GM13977 (cell line): Measurements from ENCODE around the gene WARS2.
"Not testable (repeated sequence)": the region's sequence is repeated elsewhere in the genome, so short reads cannot be mapped to it uniquely, and the experiment has no call there.

Experiments used
- DNase-seq: peaks from one replicate; pipeline ENCODE4 v3.0.0; 2012; ENCODE audit warnings: low spot score
- CTCF ChIP-seq: IDR thresholded peaks from 2 replicates; pipeline ENCODE4 v1.5.1; 2012; ENCODE audit warnings: mild to moderate bottlenecking, control low read depth; ENCODE audit not compliant: insufficient read depth; ENCODE audit errors: extremely low read depth, missing control alignments
- in situ Hi-C: fragments of 300-500 bp; cut with MboI; formaldehyde crosslinking; loops from one replicate; pipeline ENCODE4 v1.12.0; 2022; ENCODE audit warnings: low sequenced_read_pairs, low pct_unique_long_range_greater_than_20kb, mixed read lengths, inconsistent platforms; ENCODE audit not compliant: unreplicated experiment

The WARS2 gene

GRCh38 chr1:119139857-119140176 is 636 bp downstream of the WARS2 start:
- TF ChIP-seq CTCF = no peak
- no peak for DNase-seq
- in situ Hi-C loops = no loop called here

DNA sequence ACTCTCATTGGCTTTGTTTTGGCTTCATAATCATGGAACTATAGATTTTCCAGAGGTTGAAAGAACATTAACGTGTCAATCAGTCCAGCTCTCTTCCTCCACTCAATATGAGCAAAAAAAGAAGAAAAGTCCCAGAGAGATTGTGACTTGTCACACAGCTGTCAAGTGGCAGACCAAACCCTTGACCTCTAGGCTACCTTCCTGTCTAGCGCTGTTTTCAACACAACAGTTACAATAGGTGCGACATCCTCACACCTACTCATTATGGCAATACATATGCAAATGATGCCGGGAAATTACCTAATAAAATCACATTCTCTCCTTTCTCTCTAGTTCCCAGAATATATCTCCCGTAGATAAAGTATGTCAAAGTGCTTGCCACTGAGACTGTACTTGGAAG is 1.1 kb downstream of the WARS2 start:
- in situ Hi-C loops = no loop called here
- DNase-seq = no peak
- no peak for TF ChIP-seq CTCF

DNA sequence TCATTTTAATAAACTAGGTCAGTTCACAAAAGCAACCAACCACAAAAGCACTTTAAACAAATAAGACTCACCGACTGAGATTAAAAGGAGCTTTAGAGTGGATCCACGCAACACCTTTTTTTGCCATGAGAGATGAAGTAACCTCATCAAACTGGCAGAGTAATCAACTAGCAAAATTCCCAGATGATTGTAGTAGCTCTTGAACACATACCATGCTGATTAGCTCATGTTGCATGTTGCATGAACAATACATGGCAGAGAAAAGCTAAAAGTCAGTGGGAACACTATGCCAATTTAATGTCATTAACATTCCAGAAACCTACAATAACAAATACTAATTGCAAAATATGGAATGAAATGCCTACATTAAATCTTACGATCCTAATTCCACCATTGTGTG is 4.1 kb downstream of the WARS2 start:
- no peak for TF ChIP-seq CTCF
- no peak for DNase-seq
- in situ Hi-C loops = no loop called here

- TF ChIP-seq CTCF = no peak
- DNase-seq = no peak
- in situ Hi-C loops = no loop called here
Observed at GRCh38 chr1:119133987-119134386, 6.5 kb downstream of the WARS2 start.

DNA sequence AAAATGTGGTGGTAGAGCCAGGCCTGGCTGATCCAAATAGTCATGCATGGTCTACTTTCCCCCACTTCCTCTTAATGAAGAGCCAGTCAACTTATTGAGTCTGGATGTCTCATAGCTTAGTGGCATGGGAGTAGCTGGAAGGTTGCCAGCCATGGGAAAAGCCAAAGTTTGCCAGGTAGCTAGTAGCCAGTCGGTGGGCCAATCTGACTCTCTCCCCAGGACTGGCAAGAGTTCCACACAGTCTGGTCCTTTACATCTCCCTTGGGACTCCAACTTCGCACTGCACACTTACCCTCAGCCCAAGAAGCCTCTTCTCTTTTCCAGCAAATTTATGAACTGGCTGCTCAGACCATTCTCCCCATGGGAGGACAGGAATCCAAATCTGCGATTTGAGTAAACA is 8.3 kb downstream of the WARS2 start:
- TF ChIP-seq CTCF = no peak
- in situ Hi-C loops = no loop called here

DNA sequence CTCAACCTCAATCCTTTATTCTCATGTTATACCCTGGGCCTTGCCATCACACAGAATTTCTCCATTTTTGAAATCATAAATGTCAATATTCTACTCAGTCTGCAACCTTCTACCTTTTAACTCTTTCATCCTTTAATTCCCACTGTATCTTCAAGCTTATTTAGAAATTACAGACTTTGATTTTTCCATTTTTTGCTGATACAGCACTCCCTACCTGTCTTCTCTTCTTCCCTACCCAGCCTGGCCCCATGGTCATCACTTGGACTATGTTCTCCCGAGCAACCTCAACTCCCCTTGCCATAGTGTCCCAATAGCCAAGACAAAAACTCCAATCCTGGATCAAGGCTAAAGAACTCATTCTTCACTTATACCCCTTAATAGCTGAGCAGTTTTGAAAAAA is 14.6 kb downstream of the WARS2 start:
- in situ Hi-C loops = no loop called here
- no peak for TF ChIP-seq CTCF
- no peak for DNase-seq

More for the DNA sequence above, 8.3 kb downstream of the WARS2 start:
- no peak for DNase-seq

DNA sequence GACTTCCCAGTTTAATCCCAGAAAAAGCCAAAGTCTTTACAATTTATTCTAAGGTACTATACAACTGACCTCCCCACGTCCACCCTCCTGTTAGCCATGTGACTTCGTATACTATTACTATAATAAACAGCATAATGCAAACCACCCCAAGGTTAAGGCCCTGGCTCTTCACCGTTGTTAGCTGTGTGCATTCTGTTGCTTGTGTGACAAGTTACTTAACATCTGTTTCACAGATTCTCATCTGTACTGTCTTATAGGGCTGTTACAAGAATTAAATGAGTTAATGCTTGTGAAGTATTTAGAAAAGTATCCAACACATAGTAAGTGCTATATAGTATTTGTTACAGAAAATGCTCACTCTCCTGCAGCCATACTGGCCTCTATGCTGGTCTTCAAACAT is 15.7 kb downstream of the WARS2 start:
- in situ Hi-C loops = no loop called here
- no peak for DNase-seq
- TF ChIP-seq CTCF = no peak

GRCh38 chr1:119121872-119122271 is 18.6 kb downstream of the WARS2 start:
- in situ Hi-C loops, DNase-seq: not testable (repeated sequence)
